ENCODE measurements around the gene STAG1. TPM values are rescaled to one million over a fixed set of nuclear protein-coding genes. Genes with fewer than 3 reads are reported as not detected.
"Not testable (repeated sequence)": the region's sequence is repeated elsewhere in the genome, so short reads cannot be mapped to it uniquely, and the experiment has no call there.

The STAG1 gene
- total RNA-seq, 1 experiment from 2014 or later = 12.6 TPM

DNA sequence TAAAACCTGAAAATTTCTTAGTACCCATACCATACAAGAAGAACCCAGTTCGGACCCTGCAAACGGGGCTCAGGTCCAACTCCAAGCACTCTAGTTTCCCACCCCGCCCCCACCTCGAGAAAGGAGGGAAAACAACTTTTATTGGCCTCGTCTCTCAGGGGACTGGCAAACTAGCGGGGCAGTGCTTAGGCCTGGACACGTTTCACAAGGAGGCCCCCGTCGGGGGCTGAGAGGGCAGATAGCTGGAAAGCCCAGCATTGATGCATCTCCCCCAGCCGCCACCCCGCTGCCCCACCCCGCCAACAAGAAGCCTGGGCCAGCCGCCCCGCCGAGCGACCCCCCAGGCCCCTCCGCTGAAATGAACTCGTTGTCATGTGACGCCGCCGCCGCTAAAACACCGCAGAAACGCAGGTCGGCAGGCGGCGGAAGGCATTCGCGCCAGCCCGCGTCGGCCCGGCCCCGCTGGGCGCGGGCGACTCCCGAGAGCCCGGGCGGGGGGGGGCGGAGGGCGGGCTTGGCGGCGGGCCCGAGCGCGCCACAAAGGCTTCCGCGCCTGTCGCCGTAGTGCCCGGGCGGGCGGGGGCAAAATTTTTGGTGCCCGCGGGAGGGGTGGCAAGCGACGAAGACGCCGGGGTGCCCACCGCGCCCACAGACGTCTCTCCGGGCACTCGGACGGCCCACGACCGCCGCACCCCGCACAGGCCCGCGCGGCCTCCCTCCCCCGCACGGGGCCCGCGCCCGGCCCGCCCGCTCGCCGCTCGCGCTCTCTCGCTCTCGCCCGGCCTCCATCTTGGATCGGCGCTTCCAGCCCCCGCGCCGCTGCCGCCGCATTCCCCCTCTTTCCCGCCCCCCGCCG lies 634 bp downstream of the STAG1 start:
- peak; percentile 86 for DNase-seq

DNA sequence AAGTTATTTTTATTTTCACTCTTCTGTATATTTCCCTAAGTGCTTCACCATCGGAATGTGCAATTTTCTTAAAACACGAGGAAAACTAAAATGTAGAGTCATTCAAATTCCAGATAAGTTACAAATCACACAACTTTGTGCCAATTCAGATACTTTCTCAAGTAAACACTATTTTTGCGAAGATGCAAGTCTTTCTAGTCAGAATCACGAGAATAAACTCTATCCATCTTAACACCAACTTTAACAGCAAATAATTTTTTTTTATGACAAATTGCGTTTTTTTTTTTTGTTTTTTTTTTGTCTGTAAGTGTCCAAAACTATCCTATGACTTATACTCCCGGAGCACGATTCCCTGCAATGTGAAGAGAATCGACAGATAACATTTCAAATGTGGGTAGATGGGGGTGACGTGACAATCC lies 1.3 kb downstream of the STAG1 start:
- H3K27ac ChIP-seq (ENCODE audit: low read length) = peak overlapping the region; percentile 92
- H2AFZ ChIP-seq (ENCODE audit: low read length) = peak overlapping the region; percentile 69
- no peaks in the 10 kb centered on the region for H3K36me3 ChIP-seq (ENCODE audit: insufficient read depth, low read length)
- H3K9me3 ChIP-seq (ENCODE audit: low read length) = no peaks in the 10 kb centered on the region
- peak overlapping the region; percentile 86 for H3K4me3 ChIP-seq (ENCODE audit: low read length)
- H3K79me2 ChIP-seq (ENCODE audit: low read length) = peaks cover 58% of the 10 kb centered on the region
- no peaks in the 10 kb centered on the region for H3K27me3 ChIP-seq (ENCODE audit: low read length)
- DNase-seq = no peak
- H3K4me1 ChIP-seq (ENCODE audit: low read length) = peaks cover 57% of the 10 kb centered on the region
- H3K9ac ChIP-seq (ENCODE audit: low read length) = peak overlapping the region; percentile 86
- H3K4me2 ChIP-seq (ENCODE audit: low read depth, low read length, poor library complexity, severe bottlenecking) = peak overlapping the region; percentile 94
- no peaks in the 10 kb centered on the region for H4K20me1 ChIP-seq (ENCODE audit: insufficient read depth, low read depth, low read length)
- H3K9me2 ChIP-seq (replicated peaks; ENCODE audit: insufficient read depth, low read length) = no peaks in the 10 kb centered on the region

More for the DNA sequence above, 634 bp downstream of the STAG1 start:
- H2AFZ ChIP-seq (ENCODE audit: low read length) = peak overlapping the region; percentile 69
- no peaks in the 10 kb centered on the region for H3K27me3 ChIP-seq (ENCODE audit: low read length)
- H3K4me2 ChIP-seq (ENCODE audit: low read depth, low read length, poor library complexity, severe bottlenecking) = peak overlapping the region; percentile 94
- H3K9me2 ChIP-seq (replicated peaks; ENCODE audit: insufficient read depth, low read length) = no peaks in the 10 kb centered on the region
- peaks cover 52% of the 10 kb centered on the region for H3K4me1 ChIP-seq (ENCODE audit: low read length)
- peak overlapping the region; percentile 86 for H3K9ac ChIP-seq (ENCODE audit: low read length)
- H3K4me3 ChIP-seq (ENCODE audit: low read length) = peak overlapping the region; percentile 86
- H3K36me3 ChIP-seq (ENCODE audit: insufficient read depth, low read length) = no peaks in the 10 kb centered on the region
- peaks cover 51% of the 10 kb centered on the region for H3K79me2 ChIP-seq (ENCODE audit: low read length)
- H3K9me3 ChIP-seq (ENCODE audit: low read length) = no peaks in the 10 kb centered on the region
- peak overlapping the region; percentile 92 for H3K27ac ChIP-seq (ENCODE audit: low read length)
- H4K20me1 ChIP-seq (ENCODE audit: insufficient read depth, low read depth, low read length) = no peaks in the 10 kb centered on the region

GRCh38 chr3:136750209-136750896 lies 1.8 kb downstream of the STAG1 start:
- H3K27me3 ChIP-seq (ENCODE audit: low read length) = no peaks in the 10 kb centered on the region
- no peaks in the 10 kb centered on the region for H3K9me3 ChIP-seq (ENCODE audit: low read length)
- peak overlapping the region; percentile 86 for H3K9ac ChIP-seq (ENCODE audit: low read length)
- H3K27ac ChIP-seq (ENCODE audit: low read length) = peak overlapping the region; percentile 92
- H3K79me2 ChIP-seq (ENCODE audit: low read length) = peaks cover 63% of the 10 kb centered on the region
- H3K4me2 ChIP-seq (ENCODE audit: low read depth, low read length, poor library complexity, severe bottlenecking) = peak overlapping the region; percentile 94
- no peaks in the 10 kb centered on the region for H3K9me2 ChIP-seq (replicated peaks; ENCODE audit: insufficient read depth, low read length)
- H3K4me3 ChIP-seq (ENCODE audit: low read length) = peak overlapping the region; percentile 86
- H3K36me3 ChIP-seq (ENCODE audit: insufficient read depth, low read length) = no peaks in the 10 kb centered on the region
- H2AFZ ChIP-seq (ENCODE audit: low read length) = peak overlapping the region; percentile 32; the same call in 1 of the 2 replicates
- peak; percentile 70 for DNase-seq
- no peaks in the 10 kb centered on the region for H4K20me1 ChIP-seq (ENCODE audit: insufficient read depth, low read depth, low read length)
- H3K4me1 ChIP-seq (ENCODE audit: low read length) = peaks cover 62% of the 10 kb centered on the region

GRCh38 chr3:136749602-136750001 lies 2.6 kb downstream of the STAG1 start:
- peak overlapping the region; percentile 86 for H3K4me3 ChIP-seq (ENCODE audit: low read length)
- DNase-seq = peak; percentile 58
- peak overlapping the region; percentile 86 for H3K9ac ChIP-seq (ENCODE audit: low read length)
- not testable (repeated sequence) for H3K36me3 ChIP-seq (ENCODE audit: insufficient read depth, low read length); H3K27me3 ChIP-seq (ENCODE audit: low read length); H3K9me3 ChIP-seq (ENCODE audit: low read length); H3K9me2 ChIP-seq (replicated peaks; ENCODE audit: insufficient read depth, low read length); H4K20me1 ChIP-seq (ENCODE audit: insufficient read depth, low read depth, low read length)
- H3K4me1 ChIP-seq (ENCODE audit: low read length) = peaks cover 65% of the 10 kb centered on the region
- peak overlapping the region; percentile 94 for H3K4me2 ChIP-seq (ENCODE audit: low read depth, low read length, poor library complexity, severe bottlenecking)
- H3K79me2 ChIP-seq (ENCODE audit: low read length) = peaks cover 71% of the 10 kb centered on the region
- H3K27ac ChIP-seq (ENCODE audit: low read length) = peak overlapping the region; percentile 92
- H2AFZ ChIP-seq (ENCODE audit: low read length) = peak overlapping the region; percentile 51; the same call in 1 of the 2 replicates

DNA sequence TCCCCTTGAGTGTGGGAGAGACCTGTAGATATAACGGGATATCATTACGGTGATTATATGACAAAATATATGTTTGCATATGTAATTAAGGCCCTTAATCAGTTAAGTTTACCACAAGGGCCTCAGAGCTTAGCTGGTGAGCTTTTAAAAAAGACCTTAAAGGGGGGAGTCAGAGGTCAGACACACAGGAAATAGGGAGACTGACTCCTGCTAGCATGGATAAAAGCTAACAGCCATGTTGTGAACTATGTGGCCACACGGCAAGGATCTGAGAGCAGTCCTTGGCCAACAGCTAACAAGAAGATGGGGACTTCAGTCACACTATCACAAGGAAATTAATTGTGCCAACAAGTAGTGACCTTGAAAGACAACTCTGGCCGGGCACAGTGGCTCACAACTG lies 3.1 kb downstream of the STAG1 start:
- Histone ChIP-seq H3K4me2 (ENCODE audit: low read depth, low read length, poor library complexity, severe bottlenecking) (peak overlapping the region; percentile 94), H3K9ac (ENCODE audit: low read length) (peak overlapping the region; percentile 86), H3K27ac (ENCODE audit: low read length) (peak overlapping the region; percentile 92), H3K27me3 (ENCODE audit: low read length) (no peaks in the 10 kb centered on the region), H2AFZ (ENCODE audit: low read length) (peak overlapping the region; percentile 51), H3K79me2 (ENCODE audit: low read length) (peaks cover 76% of the 10 kb centered on the region), H3K4me1 (ENCODE audit: low read length) (peaks cover 64% of the 10 kb centered on the region), H3K9me3 (ENCODE audit: low read length) (no peaks in the 10 kb centered on the region), H3K4me3 (ENCODE audit: low read length) (peak overlapping the region; percentile 86), H4K20me1 (ENCODE audit: insufficient read depth, low read depth, low read length) (no peaks in the 10 kb centered on the region), H3K9me2 (replicated peaks; ENCODE audit: insufficient read depth, low read length) (no peaks in the 10 kb centered on the region), H3K36me3 (ENCODE audit: insufficient read depth, low read length) (no peaks in the 10 kb centered on the region)
- peak; percentile 77 for DNase-seq

- no peak for DNase-seq
- Histone ChIP-seq H2AFZ (ENCODE audit: low read length) (no peak overlapping the region), H3K4me1 (ENCODE audit: low read length) (peaks cover 81% of the 10 kb centered on the region), H3K79me2 (ENCODE audit: low read length) (peaks cover 98% of the 10 kb centered on the region), H3K4me2 (ENCODE audit: low read depth, low read length, poor library complexity, severe bottlenecking) (no peak overlapping the region), H3K4me3 (ENCODE audit: low read length) (no peak overlapping the region), H3K27me3 (ENCODE audit: low read length) (no peaks in the 10 kb centered on the region), H3K36me3 (ENCODE audit: insufficient read depth, low read length) (no peaks in the 10 kb centered on the region), H3K9me3 (ENCODE audit: low read length) (no peaks in the 10 kb centered on the region), H3K27ac (ENCODE audit: low read length) (0 out of 2 replicates have a peak overlapping the region, but pooled peaks have one; percentile 29), H3K9ac (ENCODE audit: low read length) (no peak overlapping the region), H3K9me2 (replicated peaks; ENCODE audit: insufficient read depth, low read length) (no peaks in the 10 kb centered on the region), H4K20me1 (ENCODE audit: insufficient read depth, low read depth, low read length) (no peaks in the 10 kb centered on the region)
Observed at GRCh38 chr3:136745916-136746315, 6.3 kb downstream of the STAG1 start.

GRCh38 chr3:136741063-136741462 lies 11.1 kb downstream of the STAG1 start:
- no peak for DNase-seq
- Histone ChIP-seq H3K9ac (ENCODE audit: low read length) (no peak overlapping the region), H3K27ac (ENCODE audit: low read length) (no peak overlapping the region), H2AFZ (ENCODE audit: low read length) (no peak overlapping the region), H3K4me1 (ENCODE audit: low read length) (peaks cover 52% of the 10 kb centered on the region), H3K4me2 (ENCODE audit: low read depth, low read length, poor library complexity, severe bottlenecking) (no peak overlapping the region), H3K9me2 (replicated peaks; ENCODE audit: insufficient read depth, low read length) (no peaks in the 10 kb centered on the region), H3K36me3 (ENCODE audit: insufficient read depth, low read length) (no peaks in the 10 kb centered on the region), H3K27me3 (ENCODE audit: low read length) (no peaks in the 10 kb centered on the region), H4K20me1 (ENCODE audit: insufficient read depth, low read depth, low read length) (no peaks in the 10 kb centered on the region), H3K79me2 (ENCODE audit: low read length) (peaks cover 96% of the 10 kb centered on the region), H3K9me3 (ENCODE audit: low read length) (no peaks in the 10 kb centered on the region), H3K4me3 (ENCODE audit: low read length) (no peak overlapping the region)

DNA sequence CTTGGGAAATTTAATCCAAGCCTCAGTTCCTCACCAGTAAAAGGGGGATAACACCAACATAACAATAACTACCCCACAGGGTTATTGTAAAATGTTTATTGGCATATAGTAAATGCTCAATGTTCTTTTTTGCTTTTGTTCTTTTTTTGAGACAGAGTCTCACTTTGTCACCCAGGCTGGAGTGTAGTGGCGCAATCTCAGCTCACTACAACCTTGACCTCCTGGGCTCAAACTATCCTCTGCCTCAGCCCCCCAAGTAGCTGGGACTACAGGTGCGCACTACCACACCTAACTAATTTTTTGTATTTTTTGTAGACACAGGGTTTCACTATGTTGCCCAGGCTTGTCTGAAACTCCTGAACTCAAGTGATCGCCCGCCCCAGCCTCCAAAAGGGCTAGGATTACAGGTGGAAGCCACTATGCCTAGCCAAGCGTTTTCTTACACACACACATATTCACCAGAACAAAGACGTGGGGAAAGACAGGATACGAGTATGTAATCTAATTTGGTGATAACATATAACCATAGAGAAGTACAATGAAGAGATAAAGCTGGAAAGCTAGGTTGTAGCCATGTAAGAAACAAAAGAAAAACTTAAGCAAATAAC lies 11.7 kb downstream of the STAG1 start:
- no peak overlapping the region for H3K27ac ChIP-seq (ENCODE audit: low read length)
- H3K4me1 ChIP-seq (ENCODE audit: low read length) = peaks cover 48% of the 10 kb centered on the region
- H3K9ac ChIP-seq (ENCODE audit: low read length) = no peak overlapping the region
- no peak overlapping the region for H3K4me3 ChIP-seq (ENCODE audit: low read length)
- H3K9me2 ChIP-seq (replicated peaks; ENCODE audit: insufficient read depth, low read length) = no peaks in the 10 kb centered on the region
- no peaks in the 10 kb centered on the region for H4K20me1 ChIP-seq (ENCODE audit: insufficient read depth, low read depth, low read length)
- no peaks in the 10 kb centered on the region for H3K9me3 ChIP-seq (ENCODE audit: low read length)
- H3K79me2 ChIP-seq (ENCODE audit: low read length) = peaks cover 96% of the 10 kb centered on the region
- DNase-seq = no peak
- H3K27me3 ChIP-seq (ENCODE audit: low read length) = no peaks in the 10 kb centered on the region
- H3K36me3 ChIP-seq (ENCODE audit: insufficient read depth, low read length) = no peaks in the 10 kb centered on the region
- no peak overlapping the region for H3K4me2 ChIP-seq (ENCODE audit: low read depth, low read length, poor library complexity, severe bottlenecking)
- no peak overlapping the region for H2AFZ ChIP-seq (ENCODE audit: low read length)
